T-cell (primary cell): ENCODE results near the gene ASPN. TPM values are rescaled to one million over a fixed set of nuclear protein-coding genes. Genes with fewer than 3 reads are reported as not detected.

ENCODE experiments used
- ATAC-seq, 4 experiments: fragments of 200-7000 bp in 3 of 4; fragments of 150-1000 bp in 1 of 4; cut with Tn5 transposase; replicated peaks in 1 of 4; 1 replicate in 3 of 4; 2 replicates in 1 of 4; pipeline ENCODE4 v1.10.0; 2021; ENCODE audit warnings: moderate library complexity in 3 of 4, mild to moderate bottlenecking in 2 of 4, moderate number of reproducible peaks in 1 of 4
- CTCF ChIA-PET, 2 donors: fragments of 300-600 bp; sonication (Branson Sonifier 250); formaldehyde crosslinking; loops; one replicate each; lab custom pipeline; 2022; ENCODE audit warnings: antibody characterized with exemption in 2 of 2; lab: Charles Lee
- POLR2A ChIA-PET, 2 donors: fragments of 300-600 bp; sonication (Branson Sonifier 250); formaldehyde crosslinking; loops; one replicate each; lab custom pipeline; 2022; ENCODE audit warnings: antibody characterized with exemption in 2 of 2; lab: Charles Lee
- DNase-seq, 35 experiments: peaks; one replicate each; pipeline versions ENCODE4 v3.0.0 to v3.0.0-alpha.2; 2013 to 2023
- H3K27ac ChIP-seq: one replicate; pipeline ENCODE4 v1.5.1; 2013; ENCODE audit warnings: low read length
- H3K27me3 ChIP-seq, 2 experiments: replicated peaks in 1 of 2; 1 replicate in 1 of 2; 2 replicates in 1 of 2; pipeline versions ENCODE4 v1.6.1 to v1.7.0; 2013; ENCODE audit warnings: low read length in 1 of 2, mixed read lengths in 1 of 2; ENCODE audit not compliant: control insufficient read depth in 2 of 2, insufficient read depth in 2 of 2; ENCODE audit errors: extremely low read depth in 1 of 2
- H3K36me3 ChIP-seq, 2 donors: 1 replicate in 1 of 2; 2 replicates in 1 of 2; pipeline versions ENCODE4 v1.6.1 to v1.7.0; 2013; ENCODE audit warnings: low read length in 1 of 2; ENCODE audit not compliant: control insufficient read depth in 2 of 2, insufficient read depth in 1 of 2; ENCODE audit errors: extremely low read depth in 1 of 2
- H3K4me1 ChIP-seq, 2 experiments: 1 replicate in 1 of 2; 2 replicates in 1 of 2; pipeline versions ENCODE4 v1.6.1 to v1.7.0; 2013; ENCODE audit warnings: low read length in 2 of 2, mixed read lengths in 1 of 2; ENCODE audit not compliant: insufficient read depth in 2 of 2, control insufficient read depth in 1 of 2; ENCODE audit errors: extremely low read depth in 1 of 2
- H3K4me3 ChIP-seq, 2 donors: 1 replicate in 1 of 2; 2 replicates in 1 of 2; pipeline versions ENCODE4 v1.5.1 to v1.7.0; 2013; ENCODE audit warnings: mild to moderate bottlenecking in 2 of 2, low read length in 1 of 2, moderate library complexity in 1 of 2; ENCODE audit not compliant: control insufficient read depth in 1 of 2; ENCODE audit errors: extremely low read depth in 1 of 2
- H3K9me3 ChIP-seq: 2 replicates; pipeline ENCODE4 v1.7.0; 2013
- H3K27ac Mint-ChIP-seq, 2 donors: one replicate each; pipeline ENCODE4 v1.8.0; 2020 to 2021; ENCODE audit warnings: mild to moderate bottlenecking in 2 of 2, mixed read lengths in 2 of 2
- H3K27me3 Mint-ChIP-seq, 2 donors: one replicate each; pipeline ENCODE4 v1.8.0; 2021 to 2022; ENCODE audit warnings: mixed read lengths in 2 of 2
- H3K36me3 Mint-ChIP-seq: one replicate; pipeline ENCODE4 v1.8.0; 2021; ENCODE audit warnings: mixed read lengths
- H3K4me1 Mint-ChIP-seq, 3 donors: one replicate each; pipeline ENCODE4 v1.8.0; 2020 to 2022; ENCODE audit warnings: mixed read lengths in 3 of 3, mild to moderate bottlenecking in 1 of 3
- H3K4me3 Mint-ChIP-seq, 3 donors: one replicate each; pipeline ENCODE4 v1.8.0; 2020 to 2022; ENCODE audit warnings: mild to moderate bottlenecking in 3 of 3, mixed read lengths in 3 of 3, moderate library complexity in 3 of 3
- H3K9me3 Mint-ChIP-seq, 3 donors: one replicate each; pipeline ENCODE4 v1.8.0; 2020 to 2022; ENCODE audit warnings: mixed read lengths in 3 of 3
- WGBS: methylation state at CpG from one replicate; pipeline ENCODE4 v1.1.5; 2013; ENCODE audit warnings: missing lambda C conversion rate; ENCODE audit not compliant: insufficient coverage; 5-methylcytosine and 5-hydroxymethylcytosine counted together
- total RNA-seq, 35 experiments: library from RNA in 6 of 35; stranded (reverse) in 6 of 35; fragments of 120-200 nt in 1 of 35; gene quantifications; one replicate each; pipeline versions ENCODE4 v1.2.1 to v1.2.4 and lab custom pipeline; 2013 to 2026

Gene ASPN
- total RNA-seq, 5 donors from 2014 or later (not counting 1 experiment from before 2014, with no cell fraction given), result not detected

- no peak for ATAC-seq
- CTCF ChIA-PET, result interaction anchor here in 1 of 2 donors (0.7 kb wide), 1 partner anchor 12 kb away, joined by 5 read pairs; no protein-coding TSS in a partner anchor
These were observed 35.8 kb downstream of the ASPN start for GRCh38 chr9:92446536-92446935.

GRCh38 chr9:92444841-92445240, 37.5 kb downstream of the ASPN start:
- Mint-ChIP-seq H3K27ac (no peak overlapping the region), H3K36me3 (no peaks in the 10 kb centered on the region), H3K27me3 (no peaks in the 10 kb centered on the region), H3K9me3 (no peaks in the 10 kb centered on the region), H3K4me1 (peaks cover 0 to 9% (median 0%) of the 10 kb centered on the region in 3 donors), H3K4me3 (no peak overlapping the region)
- WGBS, result 98% methylated on average over 4 of the region's 4 CpGs
- no peaks in the 10 kb centered on the region for H3K9me3 ChIP-seq
- ChIA-PET POLR2A (no interaction called here), CTCF (interaction anchor here in 1 of 2 donors (0.6 kb wide), 1 partner anchor 65 kb away, joined by 3 read pairs; no protein-coding TSS in a partner anchor)
- H3K4me3 ChIP-seq, result no peak overlapping the region
- DNase-seq (no peak), ATAC-seq (no peak)
- no peak overlapping the region for H3K27ac ChIP-seq
- H3K27me3 ChIP-seq, result no peaks in the 10 kb centered on the region
- H3K36me3 ChIP-seq, result no peaks in the 10 kb centered on the region
- peaks cover 0 to 5% of the 10 kb centered on the region in 2 experiments for H3K4me1 ChIP-seq

More at GRCh38 chr9:92446536-92446935, 35.8 kb downstream of the ASPN start:
- Mint-ChIP-seq H3K36me3 (no peaks in the 10 kb centered on the region), H3K9me3 (no peaks in the 10 kb centered on the region), H3K27ac (no peak overlapping the region), H3K4me3 (no peak overlapping the region), H3K27me3 (no peaks in the 10 kb centered on the region), H3K4me1 (no peaks in the 10 kb centered on the region)
- H3K27ac ChIP-seq, result no peak overlapping the region
- POLR2A ChIA-PET, result interaction anchor here (0.6 kb wide), 2 partner anchors 9 to 234 kb away, joined by 4 to 9 read pairs; no protein-coding TSS in a partner anchor
- no peaks in the 10 kb centered on the region for H3K4me1 ChIP-seq
- no peaks in the 10 kb centered on the region for H3K36me3 ChIP-seq
- DNase-seq, result no peak
- no peaks in the 10 kb centered on the region for H3K9me3 ChIP-seq
- no peak overlapping the region for H3K4me3 ChIP-seq
- H3K27me3 ChIP-seq, result no peaks in the 10 kb centered on the region

- no peaks in the 10 kb centered on the region for H3K27me3 ChIP-seq
- WGBS, result 20% methylated on average over 1 of the region's 6 CpGs
- CTCF ChIA-PET, result interaction anchor here (0.8 to 1.2 kb wide), 2 partner anchors 98 to 302 kb away, joined by 3 read pairs; no protein-coding TSS in a partner anchor
- H3K36me3 Mint-ChIP-seq, result no peaks in the 10 kb centered on the region
- H3K4me1 Mint-ChIP-seq, result peaks cover 0 to 12% (median 0%) of the 10 kb centered on the region in 3 donors
- H3K4me1 ChIP-seq, result peaks cover 0 to 8% of the 10 kb centered on the region in 2 experiments
- ATAC-seq (peak in 2 of 4 experiments; percentile 9 to 66), DNase-seq (peak in 1 of 35 experiments; percentile 47)
- H3K4me3 ChIP-seq, result peak overlapping the region in 1 of 2 donors; percentile 9
- H3K27me3 Mint-ChIP-seq, result no peaks in the 10 kb centered on the region
- no peaks in the 10 kb centered on the region for H3K9me3 ChIP-seq
- no peaks in the 10 kb centered on the region for H3K9me3 Mint-ChIP-seq
- peak overlapping the region in 1 of 3 donors; percentile 58 for H3K4me3 Mint-ChIP-seq
- no peaks in the 10 kb centered on the region for H3K36me3 ChIP-seq
- H3K27ac Mint-ChIP-seq, result peak overlapping the region; percentile 37 to 71
- POLR2A ChIA-PET, result interaction anchor here in 1 of 2 donors (0.6 kb wide), 1 partner anchor 85 kb away, joined by 4 read pairs; no protein-coding TSS in a partner anchor
- peak overlapping the region; percentile 61 for H3K27ac ChIP-seq
These were observed 41.6 kb downstream of the ASPN start for GRCh38 chr9:92440751-92441046.

DNA sequence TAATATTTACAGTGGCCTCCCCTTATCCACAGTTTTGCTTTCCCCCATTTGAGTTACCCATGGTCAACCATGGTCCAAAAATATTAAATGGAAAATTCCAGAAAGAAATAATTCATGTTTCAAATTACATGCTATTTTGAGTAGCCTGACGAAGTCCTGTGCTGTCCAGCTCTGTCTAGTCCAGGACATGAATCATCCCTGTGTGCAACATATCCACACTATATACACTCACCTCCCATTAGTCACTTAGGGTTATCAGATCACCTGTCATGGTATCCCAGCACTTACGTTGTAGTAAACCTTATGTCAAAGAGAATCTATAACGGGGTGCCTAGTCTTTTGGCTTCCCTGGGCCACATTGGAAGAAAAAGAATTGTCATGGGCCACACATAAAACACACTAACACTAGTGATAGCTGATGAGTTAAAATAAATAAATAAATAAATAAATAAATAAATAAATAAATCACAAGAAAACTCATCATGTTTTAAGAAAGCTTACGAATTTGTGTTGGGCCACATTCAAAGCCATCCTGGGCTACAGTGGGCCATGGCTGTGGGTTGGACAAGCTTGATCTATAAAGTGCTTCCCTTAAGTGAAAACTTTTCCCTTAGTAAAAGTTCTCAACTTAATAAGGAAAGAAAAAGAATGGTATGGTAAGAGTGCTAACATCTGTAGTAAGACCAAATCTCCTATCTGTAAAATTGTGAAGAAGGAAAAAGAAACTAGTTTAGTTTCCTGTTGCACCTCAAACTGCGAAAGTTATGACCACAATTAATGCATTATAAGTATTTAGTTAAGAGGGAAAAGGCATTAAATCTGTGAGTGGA, 42.2 kb downstream of the ASPN start:
- H3K36me3 ChIP-seq, result no peaks in the 10 kb centered on the region
- Mint-ChIP-seq H3K4me1 (peaks cover 0 to 12% (median 0%) of the 10 kb centered on the region in 3 donors), H3K4me3 (peak overlapping the region in 1 of 3 donors; percentile 58), H3K27me3 (no peaks in the 10 kb centered on the region), H3K9me3 (no peaks in the 10 kb centered on the region), H3K36me3 (no peaks in the 10 kb centered on the region), H3K27ac (peak overlapping the region; percentile 37 to 71)
- DNase-seq, result no peak
- no peak for ATAC-seq
- WGBS, result 86% methylated on average over 1 of the region's 5 CpGs
- peak overlapping the region in 1 of 2 donors; percentile 9 for H3K4me3 ChIP-seq
- POLR2A ChIA-PET, result no interaction called here
- H3K27ac ChIP-seq, result peak overlapping the region; percentile 61
- no peaks in the 10 kb centered on the region for H3K9me3 ChIP-seq
- CTCF ChIA-PET, result interaction anchor here (0.8 to 1.2 kb wide), 2 partner anchors 97 to 301 kb away, joined by 3 read pairs; no protein-coding TSS in a partner anchor
- peaks cover 0 to 8% of the 10 kb centered on the region in 2 experiments for H3K4me1 ChIP-seq
- no peaks in the 10 kb centered on the region for H3K27me3 ChIP-seq

GRCh38 chr9:92438900-92439526, 43.3 kb downstream of the ASPN start:
- Mint-ChIP-seq H3K9me3 (no peaks in the 10 kb centered on the region), H3K4me3 (no peak overlapping the region), H3K36me3 (no peaks in the 10 kb centered on the region), H3K27me3 (no peaks in the 10 kb centered on the region), H3K27ac (no peak overlapping the region), H3K4me1 (peaks cover 0 to 12% (median 0%) of the 10 kb centered on the region in 3 donors)
- no peak for ATAC-seq
- Histone ChIP-seq H3K4me3 (no peak overlapping the region), H3K4me1 (peaks cover 0 to 8% of the 10 kb centered on the region in 2 experiments), H3K27ac (no peak overlapping the region), H3K27me3 (no peaks in the 10 kb centered on the region), H3K36me3 (no peaks in the 10 kb centered on the region), H3K9me3 (no peaks in the 10 kb centered on the region)
- CTCF ChIA-PET, result interaction anchor here (0.6 to 0.9 kb wide), 7 partner anchors 49 to 721 kb away, joined by 3 to 4 read pairs (median 4); partner anchors contain the start of gene NOL8 (in 1 of the 2)
- peak in 1 of 35 experiments; percentile 31 for DNase-seq
- WGBS, result no CpG with 5 or more reads among the region's 5 CpGs
- POLR2A ChIA-PET, result interaction anchor here in 1 of 2 donors (0.7 kb wide), 1 partner anchor 56 kb away, joined by 4 read pairs; no protein-coding TSS in a partner anchor

- CTCF ChIA-PET, result no interaction called here
- H3K27me3 ChIP-seq, result no peaks in the 10 kb centered on the region
- Mint-ChIP-seq H3K9me3 (no peaks in the 10 kb centered on the region), H3K4me1 (peaks cover 0 to 5% (median 0%) of the 10 kb centered on the region in 3 donors), H3K36me3 (peaks cover 3% of the 10 kb centered on the region), H3K27me3 (no peaks in the 10 kb centered on the region), H3K27ac (no peak overlapping the region), H3K4me3 (no peak overlapping the region)
- DNase-seq, result no peak
- no peaks in the 10 kb centered on the region for H3K36me3 ChIP-seq
- H3K27ac ChIP-seq, result no peak overlapping the region
- WGBS, result no CpG with 5 or more reads among the region's 1 CpG
- POLR2A ChIA-PET, result no interaction called here
- no peak for ATAC-seq
- no peaks in the 10 kb centered on the region for H3K9me3 ChIP-seq
- H3K4me1 ChIP-seq, result peaks cover 0 to 7% of the 10 kb centered on the region in 2 experiments
- no peak overlapping the region for H3K4me3 ChIP-seq
These were observed 47.0 kb downstream of the ASPN start for GRCh38 chr9:92435263-92435662.
